Mammary epithelial cell (primary cell): ENCODE data around the gene BCL10.

Experiments
- CTCF ChIP-seq, 2 donors: IDR thresholded peaks in 1 of 2; conservative IDR thresholded peaks in 1 of 2; 2 replicates each; pipeline ENCODE4 v1.5.1; 2011 to 2012; ENCODE audit warnings: inconsistent platforms in 2 of 2, low read length in 2 of 2, mild to moderate bottlenecking in 2 of 2, control low read depth in 1 of 2, low read depth in 1 of 2; ENCODE audit not compliant: insufficient read depth in 1 of 2; ENCODE audit errors: extremely low read depth in 1 of 2
- EZH2 ChIP-seq: IDR thresholded peaks from 2 replicates; pipeline ENCODE4 v1.6.1; 2012; ENCODE audit warnings: low read length, inconsistent platforms, borderline replicate concordance

DNA sequence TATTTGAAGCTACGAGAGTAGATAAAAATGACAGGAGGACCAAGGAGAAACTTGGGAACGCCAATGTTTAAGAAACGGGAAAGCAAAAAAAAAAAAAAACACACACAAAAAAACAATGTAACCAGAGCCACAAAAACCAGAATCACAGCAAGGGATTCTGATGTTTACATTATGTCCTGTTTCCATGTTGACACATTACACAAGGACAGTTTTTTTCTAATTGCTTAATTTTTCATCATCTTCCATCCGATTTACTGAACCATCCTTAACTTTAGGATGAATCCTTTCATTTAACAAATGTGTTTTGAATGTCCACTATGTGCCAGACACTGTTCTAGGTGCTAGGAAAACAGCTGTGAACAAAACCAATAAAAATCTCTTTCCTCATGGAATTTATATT, 1.4 kb upstream of the BCL10 start:
- no peak for TF ChIP-seq CTCF (conservative IDR thresholded peaks at IDR 0.05 in 1 of 2, IDR thresholded peaks at IDR 0.05 in 1 of 2; ENCODE audit: extremely low read depth in 1 of 2, insufficient read depth in 1 of 2, low read depth in 1 of 2, low read length in 2 of 2)
- no peak for TF ChIP-seq EZH2
